GM12878 (cell line): ENCODE measurements around the gene CARM1. TPM values are rescaled to one million over a fixed set of nuclear protein-coding genes. Genes with fewer than 3 reads are reported as not detected.

Source experiments
- BCL11A ChIP-seq: IDR thresholded peaks from 2 replicates; pipeline ENCODE4 v1.6.1; 2011; ENCODE audit warnings: low read depth, low read length
- BHLHE40 ChIP-seq, 2 experiments: fragments of 450-650 bp in 1 of 2; IDR thresholded peaks; 2 replicates each; pipeline ENCODE4 v1.6.1; 2011 to 2017; ENCODE audit warnings: low read depth in 2 of 2, borderline replicate concordance in 1 of 2, improper control_type of control experiment in 1 of 2, low read length in 1 of 2, mild to moderate bottlenecking in 1 of 2
- CEBPB ChIP-seq, 2 experiments: fragments of 150-350 bp in 1 of 2; IDR thresholded peaks; 2 replicates each; pipeline ENCODE4 v1.6.1; 2012 to 2014; ENCODE audit warnings: low read depth in 2 of 2, low read length in 2 of 2, borderline replicate concordance in 1 of 2, inconsistent platforms in 1 of 2
- EGR1 ChIP-seq, 2 experiments: IDR thresholded peaks; 1 replicate in 1 of 2; 2 replicates in 1 of 2; pipeline ENCODE4 v1.6.1; 2011 to 2012; ENCODE audit warnings: low read depth in 2 of 2, low read length in 2 of 2, borderline replicate concordance in 1 of 2, mild to moderate bottlenecking in 1 of 2, moderate library complexity in 1 of 2
- IRF4 ChIP-seq: IDR thresholded peaks from 2 replicates; pipeline ENCODE4 v1.6.1; 2011; ENCODE audit warnings: low read depth, low read length
- JUNB ChIP-seq: IDR thresholded peaks from 2 replicates; pipeline ENCODE4 v1.6.1; 2016; ENCODE audit warnings: antibody characterized with exemption, mild to moderate bottlenecking
- MTA3 ChIP-seq: IDR thresholded peaks from 2 replicates; pipeline ENCODE4 v1.6.1; 2012; ENCODE audit warnings: low read length, inconsistent platforms, borderline replicate concordance
- MYB ChIP-seq: fragments of 150-350 bp; IDR thresholded peaks from 2 replicates; pipeline ENCODE4 v1.6.1; 2014; ENCODE audit warnings: mild to moderate bottlenecking, low read depth, low read length, borderline replicate concordance
- polyA plus RNA-seq, 11 experiments: library from polyadenylated mRNA; depleted of rRNA in 4 of 11; unstranded in 6 of 11; stranded (reverse) in 5 of 11; fragments of >200 nt; fragmentation: Nextera tagmentation in 4 of 11; fragmentation: Illumina TruSeq in 1 of 11; extraction: Ambion mirVana in 4 of 11; extraction: Trizol in 1 of 11; gene quantifications; 1 replicate in 1 of 11; 2 replicates in 10 of 11; pipeline versions ENCODE4 v1.2.1 to v1.2.3, GENCODE V29; 2011 to 2016; ENCODE audit warnings: inconsistent platforms in 2 of 11, missing spikeins in 2 of 11, low read depth in 1 of 11
- total RNA-seq, 4 experiments: library from RNA; depleted of rRNA in 3 of 4; stranded (reverse); fragments of >200 nt in 3 of 4; fragmentation: Illumina TruSeq in 1 of 4; extraction: Trizol in 1 of 4; gene quantifications; 2 replicates each; pipeline versions ENCODE4 v1.2.1 to v1.2.3, GENCODE V29; 2013 to 2021
- TF ChIP-seq, protein P1 (sequence below): fragments of 450-650 bp; IDR thresholded peaks from 2 replicates; pipeline ENCODE4 v1.6.1; 2017; ENCODE audit warnings: mild to moderate bottlenecking, moderate library complexity
- TF ChIP-seq, protein P2 (sequence below): IDR thresholded peaks from 2 replicates; pipeline ENCODE4 v1.6.1; 2012; ENCODE audit warnings: improper control_type of control experiment, low read depth, low read length; ENCODE audit not compliant: insufficient replicate concordance
- TF ChIP-seq, protein P3 (sequence below): IDR thresholded peaks from 2 replicates; pipeline ENCODE4 v1.6.1; 2012; ENCODE audit warnings: low read depth, low read length, improper control_type of control experiment
- TF ChIP-seq, protein P4 (sequence below): fragments of 450-650 bp; IDR thresholded peaks from 2 replicates; pipeline ENCODE4 v1.6.1; 2018; ENCODE audit warnings: borderline replicate concordance, mild to moderate bottlenecking; ENCODE audit not compliant: partially characterized antibody
- TF ChIP-seq, protein P5 (sequence below): IDR thresholded peaks from 2 replicates; pipeline ENCODE4 v1.6.1; 2011; ENCODE audit warnings: mild to moderate bottlenecking, low read depth, low read length, moderate library complexity; ENCODE audit not compliant: insufficient replicate concordance

CARM1 gene
- total and polyA plus RNA-seq, 10 of the 15 experiments (the other 5 are each of a cell fraction or from before 2014, with no cell fraction given): 0.45 to 116 (median 39.7) TPM

DNA sequence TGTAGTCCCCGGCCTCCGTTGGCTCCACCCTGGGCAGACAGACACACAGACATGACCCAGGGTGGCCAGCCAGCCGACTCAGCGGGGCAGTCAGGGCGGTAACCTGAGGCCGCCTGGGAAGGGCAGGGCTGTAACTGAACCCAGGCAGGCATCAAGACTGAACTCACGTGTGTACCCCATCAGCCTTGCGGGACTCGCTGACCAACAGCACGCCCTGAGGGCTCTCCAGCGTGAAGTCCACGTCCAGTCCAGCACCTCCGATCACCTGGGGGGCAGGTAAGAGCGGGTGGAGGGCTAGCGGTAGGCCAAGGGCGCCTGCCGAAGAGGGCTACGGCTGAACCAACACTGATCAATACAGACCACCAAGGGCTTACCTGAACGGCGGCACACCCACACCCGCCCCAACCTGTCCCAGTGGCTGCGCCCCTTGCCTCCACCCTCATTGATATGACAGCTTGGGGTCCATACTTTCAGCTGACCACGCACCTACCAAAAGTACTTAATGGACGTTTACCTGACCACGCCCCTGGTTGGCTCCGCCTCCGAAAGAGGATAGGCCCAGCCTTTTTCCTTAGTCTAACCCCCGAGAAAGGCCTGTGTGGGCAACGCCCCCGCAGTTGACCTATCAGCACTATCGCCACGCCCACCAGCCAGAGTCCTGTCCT is 36.1 kb upstream of the CARM1 start (continued):
- TF ChIP-seq, protein P1, sequence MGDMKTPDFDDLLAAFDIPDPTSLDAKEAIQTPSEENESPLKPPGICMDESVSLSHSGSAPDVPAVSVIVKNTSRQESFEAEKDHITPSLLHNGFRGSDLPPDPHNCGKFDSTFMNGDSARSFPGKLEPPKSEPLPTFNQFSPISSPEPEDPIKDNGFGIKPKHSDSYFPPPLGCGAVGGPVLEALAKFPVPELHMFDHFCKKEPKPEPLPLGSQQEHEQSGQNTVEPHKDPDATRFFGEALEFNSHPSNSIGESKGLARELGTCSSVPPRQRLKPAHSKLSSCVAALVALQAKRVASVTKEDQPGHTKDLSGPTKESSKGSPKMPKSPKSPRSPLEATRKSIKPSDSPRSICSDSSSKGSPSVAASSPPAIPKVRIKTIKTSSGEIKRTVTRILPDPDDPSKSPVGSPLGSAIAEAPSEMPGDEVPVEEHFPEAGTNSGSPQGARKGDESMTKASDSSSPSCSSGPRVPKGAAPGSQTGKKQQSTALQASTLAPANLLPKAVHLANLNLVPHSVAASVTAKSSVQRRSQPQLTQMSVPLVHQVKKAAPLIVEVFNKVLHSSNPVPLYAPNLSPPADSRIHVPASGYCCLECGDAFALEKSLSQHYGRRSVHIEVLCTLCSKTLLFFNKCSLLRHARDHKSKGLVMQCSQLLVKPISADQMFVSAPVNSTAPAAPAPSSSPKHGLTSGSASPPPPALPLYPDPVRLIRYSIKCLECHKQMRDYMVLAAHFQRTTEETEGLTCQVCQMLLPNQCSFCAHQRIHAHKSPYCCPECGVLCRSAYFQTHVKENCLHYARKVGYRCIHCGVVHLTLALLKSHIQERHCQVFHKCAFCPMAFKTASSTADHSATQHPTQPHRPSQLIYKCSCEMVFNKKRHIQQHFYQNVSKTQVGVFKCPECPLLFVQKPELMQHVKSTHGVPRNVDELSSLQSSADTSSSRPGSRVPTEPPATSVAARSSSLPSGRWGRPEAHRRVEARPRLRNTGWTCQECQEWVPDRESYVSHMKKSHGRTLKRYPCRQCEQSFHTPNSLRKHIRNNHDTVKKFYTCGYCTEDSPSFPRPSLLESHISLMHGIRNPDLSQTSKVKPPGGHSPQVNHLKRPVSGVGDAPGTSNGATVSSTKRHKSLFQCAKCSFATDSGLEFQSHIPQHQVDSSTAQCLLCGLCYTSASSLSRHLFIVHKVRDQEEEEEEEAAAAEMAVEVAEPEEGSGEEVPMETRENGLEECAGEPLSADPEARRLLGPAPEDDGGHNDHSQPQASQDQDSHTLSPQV: no peak
- no peak for TF ChIP-seq CEBPB (IDR thresholded peaks at IDR 0.05; ENCODE audit: borderline replicate concordance in 1 of 2, low read depth in 2 of 2, low read length in 2 of 2)
- no peak for TF ChIP-seq IRF4
- TF ChIP-seq, protein P2, sequence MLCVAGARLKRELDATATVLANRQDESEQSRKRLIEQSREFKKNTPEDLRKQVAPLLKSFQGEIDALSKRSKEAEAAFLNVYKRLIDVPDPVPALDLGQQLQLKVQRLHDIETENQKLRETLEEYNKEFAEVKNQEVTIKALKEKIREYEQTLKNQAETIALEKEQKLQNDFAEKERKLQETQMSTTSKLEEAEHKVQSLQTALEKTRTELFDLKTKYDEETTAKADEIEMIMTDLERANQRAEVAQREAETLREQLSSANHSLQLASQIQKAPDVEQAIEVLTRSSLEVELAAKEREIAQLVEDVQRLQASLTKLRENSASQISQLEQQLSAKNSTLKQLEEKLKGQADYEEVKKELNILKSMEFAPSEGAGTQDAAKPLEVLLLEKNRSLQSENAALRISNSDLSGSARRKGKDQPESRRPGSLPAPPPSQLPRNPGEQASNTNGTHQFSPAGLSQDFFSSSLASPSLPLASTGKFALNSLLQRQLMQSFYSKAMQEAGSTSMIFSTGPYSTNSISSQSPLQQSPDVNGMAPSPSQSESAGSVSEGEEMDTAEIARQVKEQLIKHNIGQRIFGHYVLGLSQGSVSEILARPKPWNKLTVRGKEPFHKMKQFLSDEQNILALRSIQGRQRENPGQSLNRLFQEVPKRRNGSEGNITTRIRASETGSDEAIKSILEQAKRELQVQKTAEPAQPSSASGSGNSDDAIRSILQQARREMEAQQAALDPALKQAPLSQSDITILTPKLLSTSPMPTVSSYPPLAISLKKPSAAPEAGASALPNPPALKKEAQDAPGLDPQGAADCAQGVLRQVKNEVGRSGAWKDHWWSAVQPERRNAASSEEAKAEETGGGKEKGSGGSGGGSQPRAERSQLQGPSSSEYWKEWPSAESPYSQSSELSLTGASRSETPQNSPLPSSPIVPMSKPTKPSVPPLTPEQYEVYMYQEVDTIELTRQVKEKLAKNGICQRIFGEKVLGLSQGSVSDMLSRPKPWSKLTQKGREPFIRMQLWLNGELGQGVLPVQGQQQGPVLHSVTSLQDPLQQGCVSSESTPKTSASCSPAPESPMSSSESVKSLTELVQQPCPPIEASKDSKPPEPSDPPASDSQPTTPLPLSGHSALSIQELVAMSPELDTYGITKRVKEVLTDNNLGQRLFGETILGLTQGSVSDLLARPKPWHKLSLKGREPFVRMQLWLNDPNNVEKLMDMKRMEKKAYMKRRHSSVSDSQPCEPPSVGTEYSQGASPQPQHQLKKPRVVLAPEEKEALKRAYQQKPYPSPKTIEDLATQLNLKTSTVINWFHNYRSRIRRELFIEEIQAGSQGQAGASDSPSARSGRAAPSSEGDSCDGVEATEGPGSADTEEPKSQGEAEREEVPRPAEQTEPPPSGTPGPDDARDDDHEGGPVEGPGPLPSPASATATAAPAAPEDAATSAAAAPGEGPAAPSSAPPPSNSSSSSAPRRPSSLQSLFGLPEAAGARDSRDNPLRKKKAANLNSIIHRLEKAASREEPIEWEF: no peak
- TF ChIP-seq BCL11A: no peak
- TF ChIP-seq MYB: no peak
- no peak for TF ChIP-seq BHLHE40 (IDR thresholded peaks at IDR 0.05; ENCODE audit: borderline replicate concordance in 1 of 2, low read depth in 2 of 2, low read length in 1 of 2)
- TF ChIP-seq, protein P3, sequence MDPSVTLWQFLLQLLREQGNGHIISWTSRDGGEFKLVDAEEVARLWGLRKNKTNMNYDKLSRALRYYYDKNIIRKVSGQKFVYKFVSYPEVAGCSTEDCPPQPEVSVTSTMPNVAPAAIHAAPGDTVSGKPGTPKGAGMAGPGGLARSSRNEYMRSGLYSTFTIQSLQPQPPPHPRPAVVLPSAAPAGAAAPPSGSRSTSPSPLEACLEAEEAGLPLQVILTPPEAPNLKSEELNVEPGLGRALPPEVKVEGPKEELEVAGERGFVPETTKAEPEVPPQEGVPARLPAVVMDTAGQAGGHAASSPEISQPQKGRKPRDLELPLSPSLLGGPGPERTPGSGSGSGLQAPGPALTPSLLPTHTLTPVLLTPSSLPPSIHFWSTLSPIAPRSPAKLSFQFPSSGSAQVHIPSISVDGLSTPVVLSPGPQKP: no peak
- no peak for TF ChIP-seq JUNB
- TF ChIP-seq, protein P4, sequence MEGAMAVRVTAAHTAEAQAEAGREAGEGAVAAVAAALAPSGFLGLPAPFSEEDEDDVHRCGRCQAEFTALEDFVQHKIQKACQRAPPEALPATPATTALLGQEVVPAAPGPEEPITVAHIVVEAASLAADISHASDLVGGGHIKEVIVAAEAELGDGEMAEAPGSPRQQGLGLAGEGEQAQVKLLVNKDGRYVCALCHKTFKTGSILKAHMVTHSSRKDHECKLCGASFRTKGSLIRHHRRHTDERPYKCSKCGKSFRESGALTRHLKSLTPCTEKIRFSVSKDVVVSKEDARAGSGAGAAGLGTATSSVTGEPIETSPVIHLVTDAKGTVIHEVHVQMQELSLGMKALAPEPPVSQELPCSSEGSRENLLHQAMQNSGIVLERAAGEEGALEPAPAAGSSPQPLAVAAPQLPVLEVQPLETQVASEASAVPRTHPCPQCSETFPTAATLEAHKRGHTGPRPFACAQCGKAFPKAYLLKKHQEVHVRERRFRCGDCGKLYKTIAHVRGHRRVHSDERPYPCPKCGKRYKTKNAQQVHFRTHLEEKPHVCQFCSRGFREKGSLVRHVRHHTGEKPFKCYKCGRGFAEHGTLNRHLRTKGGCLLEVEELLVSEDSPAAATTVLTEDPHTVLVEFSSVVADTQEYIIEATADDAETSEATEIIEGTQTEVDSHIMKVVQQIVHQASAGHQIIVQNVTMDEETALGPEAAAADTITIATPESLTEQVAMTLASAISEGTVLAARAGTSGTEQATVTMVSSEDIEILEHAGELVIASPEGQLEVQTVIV: no peak
- TF ChIP-seq MTA3: peak; percentile 49; the same call in 1 of the 2 replicates
- peak in 1 of 2 experiments; percentile 66; a peak in 1 of 3 replicates for TF ChIP-seq EGR1 (IDR thresholded peaks at IDR 0.05; ENCODE audit: borderline replicate concordance in 1 of 2, low read depth in 2 of 2, low read length in 2 of 2)
- TF ChIP-seq, protein P5, sequence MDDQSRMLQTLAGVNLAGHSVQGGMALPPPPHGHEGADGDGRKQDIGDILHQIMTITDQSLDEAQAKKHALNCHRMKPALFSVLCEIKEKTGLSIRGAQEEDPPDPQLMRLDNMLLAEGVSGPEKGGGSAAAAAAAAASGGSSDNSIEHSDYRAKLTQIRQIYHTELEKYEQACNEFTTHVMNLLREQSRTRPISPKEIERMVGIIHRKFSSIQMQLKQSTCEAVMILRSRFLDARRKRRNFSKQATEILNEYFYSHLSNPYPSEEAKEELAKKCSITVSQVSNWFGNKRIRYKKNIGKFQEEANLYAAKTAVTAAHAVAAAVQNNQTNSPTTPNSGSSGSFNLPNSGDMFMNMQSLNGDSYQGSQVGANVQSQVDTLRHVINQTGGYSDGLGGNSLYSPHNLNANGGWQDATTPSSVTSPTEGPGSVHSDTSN: no peak
